ENCODE measurements around the gene SACM1L.
"Not testable (repeated sequence)": the region's sequence is repeated elsewhere in the genome, so short reads cannot be mapped to it uniquely, and the experiment has no call there.

Gene SACM1L

DNA sequence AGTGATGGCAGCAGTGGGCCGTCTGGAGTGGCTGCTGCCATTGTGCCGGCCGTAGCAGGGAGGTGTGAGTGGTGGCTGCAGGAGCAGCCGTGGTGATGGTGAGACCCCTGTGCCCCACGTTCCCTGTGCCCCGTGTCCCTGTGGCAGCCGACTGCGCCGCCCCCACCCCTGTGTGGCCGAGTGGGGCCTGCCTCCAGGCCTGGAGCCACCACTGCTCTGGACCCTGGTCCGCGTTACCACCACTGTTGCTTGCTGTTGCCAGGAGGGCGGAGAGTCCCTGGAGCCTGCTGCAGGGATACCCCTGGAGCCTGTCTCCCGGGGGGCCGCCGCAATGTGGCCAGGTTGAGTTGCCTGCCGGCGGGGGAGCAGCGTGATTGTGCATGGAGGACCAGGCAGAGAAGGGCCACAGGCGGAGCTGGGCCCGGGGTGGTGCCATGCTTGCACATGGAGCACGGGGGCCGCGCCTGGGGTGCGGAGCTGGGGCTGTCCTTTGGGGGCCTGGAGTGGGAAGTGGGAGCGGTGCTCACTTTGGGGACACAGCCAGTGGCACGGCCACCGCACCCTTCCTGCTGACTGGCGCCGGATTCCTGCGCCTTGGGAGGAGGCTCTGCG, 57.1 kb downstream of the SACM1L start:
- no peak for DNase-seq

DNA sequence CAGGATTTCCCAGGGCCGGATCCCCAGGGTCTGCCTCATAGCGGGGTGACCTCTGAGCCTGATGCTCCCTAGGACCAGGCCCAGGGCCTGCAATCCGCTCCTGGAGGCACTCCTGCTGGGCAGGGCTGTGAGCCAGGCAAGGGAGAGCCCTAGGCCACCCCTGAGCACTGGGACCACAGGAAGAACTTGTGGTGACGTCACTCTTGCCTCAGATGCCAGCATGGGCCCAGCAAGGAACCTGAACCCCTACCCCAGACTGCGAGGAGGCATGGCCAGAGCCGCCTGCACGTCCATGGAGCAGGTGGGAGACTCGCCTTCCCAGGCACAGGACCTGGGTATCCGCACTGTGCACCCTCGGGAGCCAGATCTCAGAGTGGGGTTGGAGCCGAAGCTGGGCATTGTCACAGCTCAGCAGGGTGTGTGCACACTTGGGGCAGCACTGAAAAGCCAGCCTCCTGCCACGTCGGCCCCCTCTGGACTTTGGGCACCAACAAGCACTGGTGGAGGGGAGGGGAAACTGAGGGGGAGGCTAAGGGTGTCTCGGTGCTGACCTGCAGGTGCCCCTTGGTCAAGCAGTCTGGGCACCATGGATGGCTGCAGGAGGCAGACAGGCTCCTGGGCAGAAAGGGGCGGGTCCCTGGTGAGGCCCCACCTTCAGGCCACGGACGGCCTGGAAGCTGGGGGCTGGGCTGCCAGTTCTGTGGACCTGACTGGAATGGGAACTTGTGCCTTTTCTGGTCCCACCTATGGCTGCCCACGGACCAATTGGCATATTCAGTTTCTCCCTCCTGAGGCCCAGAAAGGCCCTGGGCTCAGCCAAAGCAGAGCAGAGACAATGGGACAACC, 57.8 kb downstream of the SACM1L start:
- DNase-seq: no peak

DNA sequence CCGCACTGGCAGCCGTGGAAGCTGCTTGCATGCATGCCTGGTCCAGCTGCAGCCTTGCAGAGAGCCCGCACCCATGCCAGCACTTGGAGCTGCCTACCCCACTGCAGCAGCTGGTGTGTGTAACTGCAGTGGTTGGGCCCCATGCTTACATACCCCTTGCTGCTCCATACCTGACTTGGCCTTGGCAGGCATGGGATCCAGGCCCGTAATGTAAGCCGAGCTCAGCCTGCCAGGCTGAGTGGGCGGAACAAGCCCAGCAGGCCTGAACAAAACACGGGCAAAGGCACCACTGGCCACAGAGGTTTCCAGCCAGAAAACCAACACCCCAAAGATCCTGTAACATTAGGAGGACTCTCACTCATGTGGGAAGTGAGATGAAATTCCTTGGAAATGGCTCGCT, 58.9 kb downstream of the SACM1L start:
- no peak for DNase-seq

DNA sequence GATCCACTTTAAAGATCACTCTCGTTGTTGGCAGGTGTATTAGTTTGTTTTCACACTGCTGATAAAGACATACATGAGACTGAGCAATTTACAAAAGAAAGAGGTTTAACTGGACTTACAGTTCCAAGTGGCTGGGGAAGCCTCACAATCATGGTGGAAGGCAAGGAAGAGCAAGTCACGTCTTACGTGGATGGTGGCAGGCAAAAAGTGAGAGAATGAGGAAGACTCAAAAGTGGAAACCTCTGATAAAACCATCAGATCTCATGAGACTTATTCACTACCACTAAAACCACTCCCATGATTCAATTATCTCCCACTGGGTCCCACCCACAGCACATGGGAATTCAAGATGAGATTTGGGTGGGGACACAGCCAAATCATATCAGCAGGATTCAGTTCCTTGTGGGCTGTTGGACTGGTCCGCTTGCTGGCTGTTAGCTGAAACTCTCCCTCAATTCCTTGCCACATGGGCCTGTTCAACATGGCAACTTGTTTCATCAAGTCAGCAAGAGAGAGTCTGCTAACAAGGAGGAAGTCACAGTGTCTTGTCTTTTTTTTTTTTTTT, 59.9 kb downstream of the SACM1L start:
- DNase-seq: not testable (repeated sequence)

DNA sequence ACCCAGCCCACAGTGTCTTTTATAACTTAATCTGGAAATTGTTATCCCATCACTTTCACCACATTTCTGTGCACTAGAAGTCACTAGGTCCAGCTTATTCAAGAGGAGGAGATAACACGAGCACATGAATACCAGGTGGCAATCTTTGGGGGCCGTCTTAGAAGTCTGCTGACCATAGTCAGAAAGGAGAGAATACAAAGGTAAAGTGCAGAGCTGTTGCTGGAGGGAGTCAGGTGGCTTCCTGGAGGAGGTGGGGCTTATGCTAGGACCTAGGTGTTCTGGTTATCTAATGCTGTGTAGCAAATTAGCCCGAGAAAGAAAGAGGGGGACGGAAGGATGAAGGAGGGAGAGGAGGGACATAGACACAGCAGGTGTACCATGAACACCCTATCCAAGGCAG, 60.7 kb downstream of the SACM1L start:
- DNase-seq: no peak

DNA sequence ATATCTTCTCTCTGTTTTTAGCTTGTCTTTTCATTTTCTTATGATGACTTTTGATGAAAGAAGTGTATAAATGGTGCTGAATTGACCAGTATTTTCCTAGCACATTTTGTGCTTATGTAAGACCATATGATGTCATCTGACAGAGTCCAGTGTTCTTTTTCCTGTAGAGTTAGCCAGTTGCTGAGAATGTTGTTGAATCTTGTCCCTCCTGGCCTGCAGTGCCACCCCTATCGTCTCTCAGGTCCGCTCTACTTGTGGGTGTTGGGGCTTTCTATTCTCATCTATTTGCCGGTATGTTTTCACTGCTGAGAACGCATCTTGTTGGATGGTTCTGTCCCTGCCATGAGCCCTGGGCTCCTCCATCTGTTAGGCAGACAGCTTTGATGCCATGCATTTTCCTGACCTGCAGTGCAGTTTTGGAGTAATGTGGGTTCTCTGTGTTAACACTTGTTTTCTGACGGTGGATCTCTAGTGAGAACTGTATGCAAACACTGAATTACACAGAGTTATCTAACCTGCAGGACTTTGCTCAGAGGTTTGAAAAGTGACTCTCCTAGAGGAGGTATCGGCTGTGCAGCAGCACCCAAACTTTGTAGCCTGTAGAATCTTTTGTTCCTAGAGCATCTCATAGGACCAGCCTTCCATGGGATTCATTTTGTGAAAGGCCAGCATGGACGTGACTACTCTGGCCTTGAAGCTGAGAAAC, 62.5 kb downstream of the SACM1L start:
- no peak for DNase-seq

DNA sequence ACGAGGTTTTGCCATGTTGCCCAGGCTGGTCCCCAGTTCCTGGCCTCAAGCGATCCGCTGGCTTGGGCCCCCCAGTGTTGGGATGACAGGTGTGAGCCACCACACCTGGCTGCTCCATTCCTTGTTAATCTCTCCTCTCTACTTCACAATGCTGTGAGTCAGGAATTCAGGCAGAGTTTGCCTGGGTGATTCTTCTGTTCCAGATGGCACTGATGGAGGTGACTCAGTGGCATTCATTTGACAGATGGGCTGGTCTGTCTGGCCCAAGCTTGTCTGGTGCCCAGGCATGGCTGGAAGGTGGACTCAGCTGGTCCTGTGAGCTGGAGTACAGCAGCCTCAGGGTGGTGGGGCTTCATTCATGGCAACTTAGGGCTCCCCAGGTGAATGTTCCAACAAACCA, 63.9 kb downstream of the SACM1L start:
- DNase-seq: no peak

DNA sequence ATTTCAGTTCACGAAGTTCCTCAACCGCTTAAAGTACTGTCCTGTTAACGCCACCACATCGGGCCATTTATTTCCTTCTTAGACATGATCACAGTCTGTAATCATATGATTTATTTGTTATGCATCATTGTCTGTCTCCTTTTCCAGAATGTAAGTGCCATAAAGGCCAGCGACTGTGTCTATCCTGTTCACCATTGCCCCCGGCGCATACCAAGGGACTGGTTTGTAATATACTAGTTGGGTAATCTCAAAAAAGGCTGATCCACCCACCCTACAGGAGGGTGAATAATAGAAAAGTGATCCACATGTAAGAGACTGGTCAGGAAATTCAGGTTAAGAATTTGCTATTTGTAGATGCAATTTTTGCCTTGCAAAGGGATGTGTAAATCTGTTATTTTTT, 65.3 kb downstream of the SACM1L start:
- no peak for DNase-seq

DNA sequence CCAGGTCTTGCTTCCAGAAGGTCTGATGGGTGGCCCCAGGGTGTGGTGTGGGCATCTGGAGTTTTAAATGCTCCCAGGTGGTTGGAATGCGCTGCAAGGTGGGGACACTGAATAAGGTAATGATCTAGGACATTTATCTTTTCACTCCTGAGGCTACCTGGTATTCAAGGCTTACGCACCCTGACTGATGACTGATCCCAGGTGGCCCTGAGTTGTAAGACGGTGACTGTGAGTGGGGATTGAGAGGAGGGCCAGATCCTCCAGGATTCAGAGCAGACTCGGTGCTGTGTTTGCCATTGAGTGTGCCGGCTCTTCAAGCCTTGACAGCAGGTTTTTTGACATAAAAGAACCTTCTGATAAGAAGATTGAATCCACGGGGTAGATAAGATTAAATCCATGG, 66.9 kb downstream of the SACM1L start:
- no peak for DNase-seq

DNA sequence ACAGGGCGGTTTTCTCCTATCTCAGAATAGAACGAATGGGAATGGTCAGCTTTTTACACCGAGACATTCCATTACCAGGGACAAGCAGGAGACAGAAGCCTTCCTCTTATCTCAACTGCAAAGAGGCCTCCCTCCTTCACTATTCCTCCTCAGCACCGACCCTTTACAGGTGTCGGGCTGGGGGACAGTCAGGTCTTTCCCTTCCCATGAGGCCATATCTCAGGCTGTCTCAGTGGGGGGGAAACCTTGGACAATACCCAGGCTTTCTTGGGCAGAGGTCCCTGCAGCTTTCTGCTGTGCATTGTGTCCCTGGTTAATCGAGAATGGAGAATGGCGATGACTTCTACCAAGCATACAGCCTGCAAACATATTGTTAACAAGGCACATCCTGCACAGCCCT, 67.9 kb downstream of the SACM1L start:
- DNase-seq: not testable (repeated sequence)

DNA sequence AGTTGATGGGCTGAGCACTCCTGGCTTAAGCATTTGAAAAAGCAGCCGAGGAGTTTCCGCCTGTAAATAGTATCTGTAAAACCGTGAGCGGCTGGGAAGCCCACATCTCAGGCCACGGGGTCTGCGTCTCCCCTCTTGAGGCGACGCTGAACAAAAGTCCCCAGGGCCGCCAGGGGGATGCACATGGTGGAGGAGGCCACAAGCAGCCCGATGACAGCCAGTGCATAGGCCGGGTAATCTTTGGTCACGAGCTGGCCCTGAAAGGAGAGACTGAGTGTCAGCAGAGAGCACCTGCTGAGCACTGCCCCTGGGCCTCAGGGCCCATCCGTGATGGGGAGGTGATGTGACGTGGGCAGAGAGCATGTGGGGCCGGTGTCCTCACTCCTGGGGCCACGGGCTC, 69.7 kb downstream of the SACM1L start:
- DNase-seq: no peak

DNA sequence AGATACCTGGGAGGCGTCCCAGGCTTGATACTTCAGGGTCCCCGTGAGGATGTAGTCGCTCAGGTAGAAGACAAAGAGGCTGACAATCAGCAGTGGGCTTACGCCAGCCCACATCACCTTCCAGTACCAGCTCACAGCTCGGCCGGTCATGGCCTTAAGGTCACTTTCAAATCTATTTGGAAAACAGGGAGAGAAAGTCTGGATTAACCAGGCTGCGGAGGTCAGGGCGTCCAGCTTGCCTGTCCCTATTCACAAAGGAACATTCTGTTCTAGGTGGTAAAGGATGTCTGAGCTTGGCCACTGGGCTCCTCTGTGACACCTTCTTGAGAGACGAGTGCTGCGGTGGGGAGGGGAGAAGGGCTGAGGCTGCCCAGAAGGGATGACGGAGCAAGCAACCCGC, 70.7 kb downstream of the SACM1L start:
- no peak for DNase-seq

DNA sequence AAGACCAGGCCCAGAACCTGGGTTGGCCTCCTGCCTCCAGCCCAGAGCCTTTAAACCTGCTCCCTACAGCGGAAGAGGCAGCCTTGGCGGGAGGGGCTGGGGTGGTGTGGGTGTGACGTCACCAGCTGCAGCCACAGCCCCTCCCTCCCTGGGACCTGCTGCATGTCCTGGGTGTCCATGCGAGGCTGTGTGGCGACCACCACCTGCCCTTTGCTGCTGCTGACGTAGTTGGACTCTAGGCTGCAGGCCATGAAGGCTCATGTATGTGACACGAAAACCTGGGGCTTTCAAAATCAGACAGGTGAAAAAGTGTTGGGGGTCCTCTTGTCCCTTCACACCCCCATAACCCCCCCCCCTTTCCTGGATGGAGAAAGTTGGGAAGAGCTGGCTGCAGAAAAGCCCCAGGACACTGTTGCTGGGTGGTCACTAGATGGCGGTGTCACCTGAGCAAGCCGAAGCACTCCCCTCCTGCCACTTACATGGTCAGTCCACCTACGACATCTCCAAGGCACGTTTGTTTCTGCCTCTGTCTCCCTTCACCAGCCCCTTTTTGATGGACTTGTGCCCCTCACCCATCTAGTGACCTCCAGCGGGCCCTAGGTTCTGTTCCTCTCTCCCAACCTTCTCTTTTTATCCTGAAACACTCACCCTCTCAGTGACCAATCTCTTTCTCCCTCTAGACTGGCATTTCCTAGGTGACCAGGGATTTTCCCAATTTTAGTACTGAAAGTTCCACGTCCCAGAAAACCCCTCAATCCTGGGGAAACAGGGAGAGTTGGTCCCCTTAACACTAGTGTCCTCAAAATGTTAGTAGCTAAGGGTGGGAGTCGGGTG, 71.9 kb downstream of the SACM1L start:
- peak; percentile 55 for DNase-seq

DNA sequence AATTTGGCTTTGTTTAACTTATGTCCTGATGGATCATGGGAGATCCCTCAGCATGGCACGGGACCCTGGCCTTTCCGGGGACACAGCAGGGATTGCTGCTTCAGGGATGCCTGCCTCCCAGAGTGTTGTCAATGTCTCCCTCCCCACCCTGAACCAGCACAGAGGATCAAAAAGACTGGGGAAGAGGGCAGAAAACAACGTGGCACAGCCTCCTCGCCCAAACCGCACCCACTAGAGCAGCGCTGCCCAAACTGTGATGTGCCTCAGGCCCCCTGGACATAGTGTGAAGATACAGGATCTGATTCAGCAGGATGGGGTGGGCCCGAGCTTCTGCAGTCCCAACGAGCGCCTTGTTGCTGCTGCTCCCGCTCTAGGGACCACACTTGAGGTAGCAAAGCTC, 72.6 kb downstream of the SACM1L start:
- no peak for DNase-seq

DNA sequence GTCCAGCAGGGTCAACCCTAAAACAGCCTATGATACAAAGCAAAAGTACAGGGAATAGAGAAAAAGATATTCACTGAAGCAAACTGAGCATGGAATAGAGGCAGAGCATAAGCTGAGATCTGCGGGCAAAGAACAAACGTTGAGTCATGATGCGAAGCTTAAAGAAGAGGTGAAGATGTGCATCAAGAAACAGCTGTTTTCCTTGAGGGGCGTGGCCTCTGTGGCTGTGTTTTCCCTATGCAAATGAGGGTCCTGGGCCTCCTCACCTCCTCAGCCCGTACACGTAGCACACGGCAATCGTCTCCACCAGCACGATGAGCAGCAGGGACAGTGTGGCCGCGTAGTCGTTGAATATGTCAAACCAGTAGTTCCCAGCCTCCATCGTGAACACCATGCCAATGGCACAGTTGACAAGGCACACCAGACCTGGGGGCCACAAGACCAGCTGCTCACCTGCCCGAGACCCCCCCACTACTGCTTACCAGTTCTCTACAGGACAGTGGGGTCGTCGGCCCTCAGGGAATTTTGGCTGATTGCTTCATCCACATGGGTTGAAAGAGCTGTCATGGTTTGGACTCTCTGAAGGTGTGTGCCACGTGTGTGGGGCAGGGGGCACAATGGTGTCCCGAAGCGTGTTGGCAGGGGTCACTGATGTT, 73.6 kb downstream of the SACM1L start:
- no peak for DNase-seq

DNA sequence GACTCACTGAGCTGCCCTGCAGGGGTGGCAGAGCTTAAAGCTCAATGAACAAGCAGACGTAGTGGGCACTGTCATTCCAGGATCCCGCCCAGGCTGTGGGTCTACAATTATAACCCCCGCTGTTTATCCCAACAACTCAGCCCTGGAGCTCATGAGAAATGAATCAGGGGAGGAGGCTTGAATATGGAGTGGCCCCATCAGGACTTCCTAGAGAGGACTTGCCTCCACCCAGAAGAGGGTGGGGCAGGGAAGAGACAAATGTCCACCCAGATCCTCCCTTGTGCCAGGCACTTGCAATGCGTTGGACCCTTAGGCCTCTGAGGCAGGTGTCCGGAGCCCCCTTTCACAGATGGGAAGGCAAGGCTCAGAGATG, 74.1 kb downstream of the SACM1L start:
- no peak for DNase-seq

DNA sequence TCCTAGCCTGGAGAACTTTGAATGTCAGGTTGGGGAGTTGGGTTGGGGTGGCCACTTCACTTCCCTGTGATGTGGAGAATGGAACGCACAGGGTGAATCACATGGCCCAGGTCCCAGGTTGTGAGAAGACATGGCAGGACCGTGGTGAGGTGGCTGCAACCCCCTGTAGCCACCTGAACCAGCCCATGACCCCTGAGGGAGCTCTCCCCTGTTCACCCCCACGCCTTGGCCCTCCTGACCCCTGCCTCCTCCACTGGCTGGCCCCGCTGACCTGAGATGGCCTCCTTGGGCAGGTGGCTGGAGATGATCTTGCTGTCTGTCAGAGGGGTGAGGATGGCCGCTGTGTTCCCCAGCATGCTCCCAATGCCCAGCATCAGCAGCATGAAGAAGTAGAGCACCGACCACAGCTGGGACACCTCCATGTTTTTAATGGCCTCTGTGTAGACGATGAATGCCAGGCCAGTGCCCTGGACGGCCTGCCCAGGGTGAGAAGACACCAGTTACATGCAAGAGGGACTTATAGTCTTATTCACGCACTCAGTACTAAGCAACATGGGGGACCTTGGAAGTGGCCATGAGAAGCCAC, 76.2 kb downstream of the SACM1L start:
- DNase-seq: no peak

DNA sequence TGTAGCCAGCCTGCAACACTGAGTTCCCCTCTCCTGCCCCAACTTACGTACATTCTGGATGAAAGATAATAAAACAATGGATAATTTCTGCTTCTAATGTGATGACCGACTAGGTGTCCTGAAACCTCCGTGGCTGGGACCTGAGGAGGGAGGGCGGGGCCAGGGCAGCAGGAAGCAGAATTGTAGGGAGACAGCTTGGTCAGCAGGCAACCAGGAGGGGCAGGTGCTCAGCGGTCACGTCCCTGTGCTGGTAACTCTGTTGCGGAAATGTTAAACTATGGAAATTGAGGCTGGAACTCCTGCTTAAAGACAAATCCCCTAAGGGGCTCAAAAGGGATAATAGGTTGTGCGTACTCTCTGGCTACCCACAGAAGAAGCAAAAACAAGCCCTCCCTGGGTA, 76.8 kb downstream of the SACM1L start:
- DNase-seq: no peak

DNA sequence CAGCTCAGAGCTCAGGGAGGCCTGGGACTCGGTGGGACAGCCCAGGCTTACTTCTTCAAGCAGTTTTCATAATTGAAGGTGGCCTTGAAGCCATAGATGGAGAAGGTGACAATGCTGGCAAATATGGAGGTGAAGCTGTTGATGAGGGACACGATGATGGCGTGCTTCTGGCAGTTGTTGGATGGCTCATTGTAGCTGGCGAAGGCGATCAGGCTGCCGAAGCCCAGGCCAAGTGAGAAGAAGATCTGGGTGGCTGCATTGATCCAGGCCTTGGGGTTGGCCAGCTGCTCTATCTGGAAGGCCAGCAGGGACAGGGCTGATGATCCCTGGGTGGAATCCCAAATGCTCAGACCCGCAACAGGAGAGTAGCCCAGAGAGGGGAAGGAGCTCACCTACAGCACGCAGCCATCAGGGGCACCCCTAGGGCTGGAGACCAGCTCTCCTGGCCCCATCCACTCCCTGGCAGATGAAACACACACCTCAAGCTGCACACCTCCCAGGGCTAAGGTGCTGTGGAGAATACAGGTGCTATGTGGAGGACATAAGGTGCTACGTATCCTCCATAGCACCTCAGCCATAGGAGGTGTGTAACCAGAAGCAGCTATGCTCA, 82.1 kb downstream of the SACM1L start:
- no peak for DNase-seq

DNA sequence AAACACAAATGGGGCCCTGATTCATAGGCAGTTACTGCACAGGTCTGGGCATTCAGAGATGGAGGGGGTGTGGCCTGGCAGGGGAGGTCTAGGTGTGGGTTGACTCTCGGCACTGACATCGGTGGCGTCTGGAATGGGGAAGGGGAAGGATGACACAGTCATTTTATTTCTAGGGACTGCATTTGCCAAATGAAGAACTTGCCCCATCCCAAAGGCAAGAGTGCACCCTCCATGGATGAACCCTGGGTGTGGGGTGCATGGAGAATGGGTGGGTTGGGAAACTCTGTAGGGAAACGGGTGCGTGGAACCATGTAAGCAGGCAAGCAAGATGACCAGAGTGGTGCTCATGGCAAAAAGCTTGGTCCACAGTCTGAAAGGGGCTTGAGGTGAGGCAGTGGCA, 82.6 kb downstream of the SACM1L start:
- DNase-seq: no peak

DNA sequence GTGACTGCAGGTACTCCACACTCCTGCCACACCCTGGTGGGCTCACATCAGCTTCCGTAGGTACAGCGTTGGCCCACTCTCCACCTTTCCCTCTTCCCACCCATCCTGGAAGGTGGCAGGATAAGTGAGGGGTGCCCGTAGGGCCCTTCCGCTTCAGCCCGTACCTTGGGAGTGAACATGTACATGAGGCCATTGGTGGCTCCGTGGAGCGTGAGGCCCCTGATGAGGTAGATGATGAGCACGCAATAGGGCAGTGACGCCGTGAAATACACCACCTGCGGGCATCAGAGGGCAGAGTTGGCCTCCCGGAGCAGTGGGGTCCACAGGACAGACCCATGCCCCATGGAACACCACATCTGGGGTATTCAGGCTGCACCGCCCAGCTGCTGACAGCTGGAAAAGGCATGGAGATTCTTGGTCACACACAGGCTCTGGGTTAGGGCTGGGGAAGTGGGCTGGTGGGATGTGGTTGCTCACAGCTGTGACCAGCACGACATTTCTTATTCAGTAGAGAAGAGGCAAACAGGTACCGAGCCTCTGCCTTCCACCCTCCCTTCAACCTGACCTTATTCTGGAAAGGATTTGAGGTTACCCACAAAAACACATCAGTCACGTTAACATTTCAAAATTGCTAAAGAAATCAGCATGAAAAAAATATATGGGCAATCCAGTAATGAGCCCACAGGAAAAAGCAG, 83.3 kb downstream of the SACM1L start:
- DNase-seq: no peak

All from SHP77 treated with DMSO at 0.1 percent for 48 hours (cell line).